Pancreas (tissue), 10 donors: ENCODE data around the gene IL2RA. TPM values are rescaled to one million over a fixed set of nuclear protein-coding genes. Genes with fewer than 3 reads are reported as not detected.

Experiments used
- ATAC-seq, 4 donors: fragments of 200-7000 bp; cut with Tn5 transposase; one replicate each; pipeline versions ENCODE4 v1.8.0 to v1.9.1; 2020; ENCODE audit warnings: mild to moderate bottlenecking in 4 of 4, moderate library complexity in 4 of 4
- DNase-seq, 6 donors: peaks; one replicate each; pipeline ENCODE4 v3.0.0-alpha.2; 2020
- FAIRE-seq: peaks from 2 replicates; lab custom pipeline; 2012; peaks lifted over from hg19 to GRCh38; lab: Jason Lieb, UNC
- H3K27ac ChIP-seq, 4 donors: fragments of 200-600 bp; sonication (generic); 1 replicate in 3 of 4; 2 replicates in 1 of 4; pipeline versions ENCODE4 v1.5.0 to v1.8.0; 2020
- H3K27me3 ChIP-seq, 4 donors: fragments of 200-600 bp; one replicate each; pipeline ENCODE4 v1.8.0; 2021
- H3K36me3 ChIP-seq, 3 donors: fragments of 200-600 bp; sonication (generic) in 1 of 3; one replicate each; pipeline versions ENCODE4 v1.5.0 to v1.8.0; 2020 to 2021
- H3K4me1 ChIP-seq, 3 donors: fragments of 200-600 bp; one replicate each; pipeline ENCODE4 v1.8.0; 2021
- H3K4me3 ChIP-seq, 4 donors: fragments of 200-600 bp; sonication (generic) in 2 of 4; one replicate each; pipeline versions ENCODE4 v1.5.0 to v1.8.0; 2020 to 2021
- H3K9me3 ChIP-seq, 4 donors: fragments of 200-600 bp; one replicate each; pipeline ENCODE4 v1.8.0; 2021
- WGBS, 2 donors: extraction: QIAGEN DNeasy Blood & Tissue Kit; methylation state at CpG; one replicate each; pipeline ENCODE4 v1.1.7; 2013; 5-methylcytosine and 5-hydroxymethylcytosine counted together
- intact Hi-C, 3 donors: fragments of 100-400 bp; cut with DNase I; formaldehyde crosslinking; loops; one replicate each; pipeline versions ENCODE4 v1.11.1 to v1.14.2; 2022
- polyA plus RNA-seq, 2 donors: library from polyadenylated mRNA; stranded (reverse); fragments of 200-250 nt; gene quantifications; one replicate each; pipeline ENCODE4 v1.2.3, GENCODE V29; 2013
- total RNA-seq, 6 donors: library from RNA; stranded (reverse); fragmentation: NEBNext Ultra II Directional in 4 of 6; extraction: Animal tissue kit (Norgen Biotek cat#: 25700) in 4 of 6; gene quantifications; one replicate each; pipeline versions ENCODE4 v1.2.1 to v1.2.4, GENCODE V29; 2021 to 2023
- TF ChIP-seq, protein P1 (sequence below), 4 donors: fragments of 200-600 bp; sonication (generic) in 3 of 4; IDR thresholded peaks; one replicate each; pipeline versions ENCODE4 v1.5.0 to v1.8.0; 2021; ENCODE audit warnings: antibody characterized with exemption in 4 of 4
- donor health status: healthy with polysubstance abuse.
- donor health status: DM: no; HTN: no; CAD: no; lungs with moderate emphysema.
- donor health status: DM: no; HTN: no; CAD: no.
- donor health status: control.
- donor health status: control.
- donor health status: Bipolar disorder and iron deficiency.
- donor health status: DM: yes; HTN: yes; CAD: no.
- donor health status: DM: no; HTN: no; CAD: no.
- donor health status: DM: no; HTN: no; CAD: no.
- donor health status: DM: yes; HTN: yes; CAD: no.

IL2RA gene
- total and polyA plus RNA-seq, 8 donors, result 0.11 to 1.1 (median 0.26) TPM; not detected in 2

DNA sequence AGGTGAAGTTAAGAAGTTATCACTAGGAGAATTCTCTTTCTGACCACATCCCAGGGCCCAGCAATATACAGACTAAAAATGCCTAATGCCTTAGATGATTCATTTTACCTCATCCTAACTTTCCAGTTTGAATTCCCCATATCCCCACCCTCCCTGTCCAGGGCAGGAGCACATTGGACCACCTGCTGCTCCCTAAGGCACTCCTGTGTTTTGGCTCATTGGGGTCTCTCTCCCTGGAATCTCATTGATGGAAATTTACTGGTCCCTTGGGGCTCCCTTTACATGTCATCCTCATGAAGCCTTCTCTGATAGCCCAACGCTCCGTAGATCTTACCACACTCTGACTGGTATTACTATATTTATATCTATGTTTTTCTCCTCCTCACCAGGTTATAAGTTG is 2.7 kb downstream of the IL2RA start:
- no peaks in the 10 kb centered on the region for H3K4me1 ChIP-seq
- FAIRE-seq (no peak), ATAC-seq (no peak), DNase-seq (no peak)
- no peaks in the 10 kb centered on the region for H3K36me3 ChIP-seq
- H3K4me3 ChIP-seq, result no peak overlapping the region
- no peaks in the 10 kb centered on the region for H3K27me3 ChIP-seq
- TF ChIP-seq, protein P1, sequence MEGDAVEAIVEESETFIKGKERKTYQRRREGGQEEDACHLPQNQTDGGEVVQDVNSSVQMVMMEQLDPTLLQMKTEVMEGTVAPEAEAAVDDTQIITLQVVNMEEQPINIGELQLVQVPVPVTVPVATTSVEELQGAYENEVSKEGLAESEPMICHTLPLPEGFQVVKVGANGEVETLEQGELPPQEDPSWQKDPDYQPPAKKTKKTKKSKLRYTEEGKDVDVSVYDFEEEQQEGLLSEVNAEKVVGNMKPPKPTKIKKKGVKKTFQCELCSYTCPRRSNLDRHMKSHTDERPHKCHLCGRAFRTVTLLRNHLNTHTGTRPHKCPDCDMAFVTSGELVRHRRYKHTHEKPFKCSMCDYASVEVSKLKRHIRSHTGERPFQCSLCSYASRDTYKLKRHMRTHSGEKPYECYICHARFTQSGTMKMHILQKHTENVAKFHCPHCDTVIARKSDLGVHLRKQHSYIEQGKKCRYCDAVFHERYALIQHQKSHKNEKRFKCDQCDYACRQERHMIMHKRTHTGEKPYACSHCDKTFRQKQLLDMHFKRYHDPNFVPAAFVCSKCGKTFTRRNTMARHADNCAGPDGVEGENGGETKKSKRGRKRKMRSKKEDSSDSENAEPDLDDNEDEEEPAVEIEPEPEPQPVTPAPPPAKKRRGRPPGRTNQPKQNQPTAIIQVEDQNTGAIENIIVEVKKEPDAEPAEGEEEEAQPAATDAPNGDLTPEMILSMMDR (IDR thresholded peaks at IDR 0.05), result no peak
- no peak overlapping the region for H3K27ac ChIP-seq
- WGBS, 2 donors, result 80 to 90% methylated on average over 2 of the region's 2 CpGs
- H3K9me3 ChIP-seq, result no peaks in the 10 kb centered on the region
- intact Hi-C loops, result no loop called here

DNA sequence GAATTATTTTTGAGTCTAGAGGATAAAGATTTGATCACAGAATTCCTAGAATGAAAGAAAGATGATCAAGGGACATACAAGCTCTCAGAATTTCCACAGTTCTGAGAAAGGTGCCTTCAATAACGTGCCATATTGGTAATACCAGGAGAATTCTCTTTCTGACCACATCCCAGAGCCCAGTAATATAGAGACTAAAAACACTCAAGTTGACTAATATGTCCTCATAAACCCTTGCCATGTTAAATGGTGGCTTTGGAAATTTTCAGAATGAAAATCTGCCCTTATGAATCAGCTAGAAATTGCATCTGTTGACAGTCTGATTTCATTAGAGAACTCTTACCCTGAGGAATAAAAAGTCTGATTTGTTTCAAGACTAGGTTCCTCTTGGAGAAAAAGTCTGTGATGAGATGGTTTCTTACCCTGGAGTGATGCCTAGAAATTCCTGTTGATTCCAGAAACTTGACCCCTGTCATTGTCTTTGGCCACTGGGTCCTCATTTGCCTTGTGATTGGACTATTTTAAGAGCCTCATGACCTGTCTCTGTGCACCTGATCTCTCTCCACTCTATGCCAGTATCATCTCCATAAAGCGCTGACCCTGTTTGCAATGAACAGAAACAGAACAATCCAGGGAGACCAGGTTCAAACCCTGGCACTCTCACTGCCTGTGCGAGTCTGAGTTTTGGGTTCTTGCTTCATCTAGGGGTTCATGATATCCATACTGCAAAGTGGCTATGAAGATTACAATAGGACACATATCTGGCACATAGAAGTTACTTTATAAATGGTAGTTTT is 3.3 kb downstream of the IL2RA start:
- Histone ChIP-seq H3K36me3 (no peaks in the 10 kb centered on the region), H3K4me3 (no peak overlapping the region), H3K9me3 (no peaks in the 10 kb centered on the region), H3K27me3 (no peaks in the 10 kb centered on the region), H3K27ac (no peak overlapping the region), H3K4me1 (peaks cover 0 to 4% (median 0%) of the 10 kb centered on the region in 3 donors)
- no peak for DNase-seq
- WGBS, 2 donors, result 82 to 92% methylated on average over 3 of the region's 3 CpGs
- ATAC-seq, result no peak
- intact Hi-C loops, result no loop called here
- TF ChIP-seq, protein P1 (IDR thresholded peaks at IDR 0.05), result no peak
- FAIRE-seq, result no peak

DNA sequence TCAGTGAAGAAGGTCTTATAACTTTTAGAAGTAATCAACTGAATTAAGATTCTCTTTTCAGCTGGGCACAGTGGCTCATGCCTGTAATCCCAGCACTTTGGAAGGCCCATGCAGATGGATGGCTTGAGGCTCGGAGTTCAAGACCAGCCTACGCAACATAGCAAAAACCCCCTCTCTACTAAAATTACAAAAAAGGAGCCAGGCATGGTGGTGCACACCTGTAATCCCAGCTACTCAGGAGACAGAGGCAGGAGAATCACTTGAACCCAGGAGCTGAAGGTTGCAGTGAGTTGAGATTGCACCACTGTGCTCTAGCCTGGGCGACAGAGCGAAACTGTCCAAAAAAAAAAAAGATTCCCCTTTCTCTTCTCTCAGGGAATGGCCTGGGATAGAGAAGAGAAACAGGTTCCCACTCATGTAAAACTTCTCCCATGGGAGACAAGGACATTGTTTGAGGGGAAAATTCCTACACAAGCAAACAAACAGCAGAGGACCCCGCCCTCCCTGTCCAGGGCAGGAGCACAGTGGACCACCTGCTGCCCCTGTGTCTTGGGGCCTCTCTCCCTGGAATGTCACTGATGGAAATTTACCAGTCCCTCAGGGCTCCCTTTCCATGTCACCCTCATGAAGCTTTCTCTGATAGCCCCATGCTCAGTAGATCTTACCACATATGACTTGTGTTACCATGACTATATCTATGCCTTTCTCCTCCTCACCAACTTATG is 5.6 kb downstream of the IL2RA start:
- Histone ChIP-seq H3K9me3 (no peaks in the 10 kb centered on the region), H3K4me1 (peaks cover 0 to 5% (median 0%) of the 10 kb centered on the region in 3 donors), H3K4me3 (no peak overlapping the region), H3K27me3 (no peaks in the 10 kb centered on the region), H3K27ac (no peak overlapping the region), H3K36me3 (no peaks in the 10 kb centered on the region)
- WGBS, 2 donors, result 74 to 88% methylated on average over 5 of the region's 5 CpGs
- ATAC-seq (no peak), DNase-seq (peak in 1 of 6 donors; percentile 3), FAIRE-seq (no peak)
- TF ChIP-seq, protein P1 (IDR thresholded peaks at IDR 0.05), result no peak
- intact Hi-C loops, result no loop called here

DNA sequence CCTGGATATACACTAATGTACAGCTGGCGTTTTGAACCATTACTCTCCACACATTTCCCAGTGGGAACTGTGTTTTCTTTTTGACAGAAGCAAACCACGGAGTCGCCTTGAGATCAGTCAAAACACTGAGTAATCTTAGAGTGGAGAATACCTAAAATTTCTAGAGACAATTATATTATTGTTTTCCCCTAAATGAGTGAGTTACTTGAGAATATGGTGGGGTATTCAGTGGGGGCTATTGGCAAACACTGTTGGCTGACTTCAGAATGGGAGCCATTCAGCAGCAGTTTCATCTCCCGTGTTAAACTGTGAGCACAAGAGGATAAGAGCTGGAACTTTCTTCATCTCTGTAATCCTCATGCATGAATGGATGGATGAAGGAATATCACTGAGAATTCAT is 6.2 kb downstream of the IL2RA start:
- DNase-seq (no peak), FAIRE-seq (no peak), ATAC-seq (no peak)
- Histone ChIP-seq H3K36me3 (no peaks in the 10 kb centered on the region), H3K4me3 (no peak overlapping the region), H3K4me1 (peaks cover 0 to 5% (median 0%) of the 10 kb centered on the region in 3 donors), H3K9me3 (no peaks in the 10 kb centered on the region), H3K27ac (no peak overlapping the region), H3K27me3 (no peaks in the 10 kb centered on the region)
- TF ChIP-seq, protein P1 (IDR thresholded peaks at IDR 0.05), result no peak
- WGBS, 2 donors, result 81 to 85% methylated on average over 4 of the region's 4 CpGs
- intact Hi-C loops, result no loop called here
